Panc1 (cell line): ENCODE results near the gene MTFR2. TPM values are rescaled to one million over a fixed set of nuclear protein-coding genes. Genes with fewer than 3 reads are reported as not detected.

Source experiments
- ATAC-seq: fragments of 200-7000 bp; cut with Tn5 transposase; 2 replicates; pipeline ENCODE4 v1.9.1; 2020; ENCODE audit warnings: mild to moderate bottlenecking, moderate library complexity
- BruUV-seq: library from RNA; stranded (reverse); fragments of 400-500 nt; replicated peaks from 2 replicates; lab custom pipeline; 2021; lab: Mats Ljungman, UMichigan
- CTCF ChIA-PET: fragments of 300-600 bp; sonication (Branson Sonifier 250); formaldehyde crosslinking; loops from one replicate; lab custom pipeline; 2022; ENCODE audit warnings: antibody characterized with exemption; lab: Charles Lee
- POLR2A ChIA-PET: fragments of 300-600 bp; sonication (Branson Sonifier 250); formaldehyde crosslinking; loops from one replicate; lab custom pipeline; 2022; ENCODE audit warnings: antibody characterized with exemption; lab: Charles Lee
- DNase-seq: peaks from one replicate; pipeline ENCODE4 v3.0.0-alpha.2; 2010; ENCODE audit warnings: low read depth, low spot score
- H3K27ac ChIP-seq: 2 replicates; pipeline ENCODE4 v1.5.1; 2011; ENCODE audit warnings: mild to moderate bottlenecking, low read length, inconsistent platforms
- H3K27me3 ChIP-seq: fragments of 200-500 bp; sonication (Bioruptor generic); 2 replicates; pipeline ENCODE4 v1.6.0; 2014; ENCODE audit warnings: low read length, inconsistent platforms; ENCODE audit not compliant: control insufficient read depth, insufficient read depth
- H3K36me3 ChIP-seq: fragments of 200-500 bp; sonication (Bioruptor generic); 2 replicates; pipeline ENCODE4 v1.5.1; 2014; ENCODE audit warnings: inconsistent platforms, mild to moderate bottlenecking, low read length, moderate library complexity; ENCODE audit not compliant: control insufficient read depth, insufficient read depth
- H3K4me1 ChIP-seq: 2 replicates; pipeline ENCODE4 v1.5.1; 2011; ENCODE audit warnings: inconsistent platforms, mild to moderate bottlenecking, low read length, moderate library complexity; ENCODE audit not compliant: control insufficient read depth, insufficient read depth
- H3K4me3 ChIP-seq, 2 experiments: 2 replicates each; pipeline ENCODE4 v1.5.1; 2011 to 2012; ENCODE audit warnings: low read depth in 2 of 2, low read length in 2 of 2, mild to moderate bottlenecking in 2 of 2, inconsistent platforms in 1 of 2, moderate library complexity in 1 of 2
- H3K9me3 ChIP-seq: fragments of 200-500 bp; sonication (Bioruptor generic); 2 replicates; pipeline ENCODE4 v1.5.1; 2014; ENCODE audit warnings: low read depth, mild to moderate bottlenecking, inconsistent platforms, low read length, moderate library complexity; ENCODE audit not compliant: control insufficient read depth, insufficient read depth
- CTCF ChIP-seq: fragments of 450-650 bp; IDR thresholded peaks from 2 replicates; pipeline ENCODE4 v1.5.1; 2017; ENCODE audit warnings: mild to moderate bottlenecking
- POLR2AphosphoS5 ChIP-seq: IDR thresholded peaks from 2 replicates; pipeline ENCODE4 v1.6.1; 2012; ENCODE audit warnings: mild to moderate bottlenecking, low read depth, low read length, moderate library complexity
- REST ChIP-seq, 2 experiments: IDR thresholded peaks; 2 replicates each; pipeline ENCODE4 v1.6.1; 2011 to 2012; ENCODE audit warnings: low read depth in 2 of 2, control low read depth in 1 of 2, low read length in 1 of 2, mild to moderate bottlenecking in 1 of 2, moderate library complexity in 1 of 2; ENCODE audit not compliant: insufficient read depth in 1 of 2
- SIN3A ChIP-seq: IDR thresholded peaks from 2 replicates; pipeline ENCODE4 v1.6.1; 2012; ENCODE audit warnings: low read depth, mild to moderate bottlenecking, low read length, moderate library complexity, borderline replicate concordance; ENCODE audit not compliant: insufficient read depth
- TCF7L2 ChIP-seq: IDR thresholded peaks from 2 replicates; pipeline ENCODE4 v1.6.1; 2011; ENCODE audit warnings: mild to moderate bottlenecking, low read depth, low read length, inconsistent platforms
- in situ Hi-C: cut with HindIII; loops from 2 replicates; pipeline ENCODE4 v1.10.0; 2016; ENCODE audit warnings: low sequenced_read_pairs, low pct_unique_long_range_greater_than_20kb
- intact Hi-C: fragments of 100-400 bp; cut with micrococcal nuclease; formaldehyde crosslinking; loops from one replicate; pipeline ENCODE4 v1.10.0; 2022; ENCODE audit not compliant: unreplicated experiment
- total RNA-seq: library from RNA; stranded (reverse); gene quantifications from one replicate; pipeline ENCODE4 v1.2.1, GENCODE V29; 2021; ENCODE audit not compliant: unreplicated experiment

MTFR2 gene
- total RNA-seq, 1 experiment from 2014 or later, result 12.8 TPM

- BruUV-seq, result TSS peak; percentile 99
- DNase-seq (no peak), ATAC-seq (peak; percentile 44)
- intact Hi-C loops, result no loop called here
- ChIA-PET CTCF (no interaction called here), POLR2A (interaction anchor here (0.7 to 0.9 kb wide), 3 partner anchors 21 to 47 kb away, joined by 3 to 6 read pairs (median 3); no protein-coding TSS in a partner anchor)
- peak overlapping the region; percentile 91 for H3K27ac ChIP-seq
- H3K36me3 ChIP-seq, result no peaks in the 10 kb centered on the region; the same call in 1 of the 2 replicates
- no peaks in the 10 kb centered on the region for H3K27me3 ChIP-seq
- in situ Hi-C loops, result no loop called here
- H3K9me3 ChIP-seq, result no peaks in the 10 kb centered on the region
- peaks cover 11% of the 10 kb centered on the region; the same call in 1 of the 2 replicates for H3K4me1 ChIP-seq
- TF ChIP-seq TCF7L2, result peak; percentile 66
- no peak for TF ChIP-seq CTCF
- H3K4me3 ChIP-seq, result peak overlapping the region; percentile 97 to 99
Measured at GRCh38 chr6:136290410-136291010, 40.4 kb upstream of the MTFR2 start.

GRCh38 chr6:136289579-136290409 lies 39.7 kb upstream of the MTFR2 start, which contains the start of gene BCLAF1:
Gene BCLAF1, minus strand, starts transcription at chr6:136289846. Its CDS starts 9,980 bp downstream, at chr6:136279866.
- Histone ChIP-seq H3K4me3 (peak within 1 kb of the TSS; percentile 97 to 99), H3K36me3 (no peaks in the 10 kb centered on the region; the same call in 1 of the 2 replicates), H3K4me1 (peaks cover 17% of the 10 kb centered on the region; the same call in 1 of the 2 replicates), H3K27me3 (no peaks in the 10 kb centered on the region), H3K27ac (peak within 1 kb of the TSS; percentile 91), H3K9me3 (no peaks in the 10 kb centered on the region)
- ChIA-PET POLR2A (interaction anchor here (0.5 to 0.9 kb wide), 7 partner anchors 16 to 844 kb away, joined by 3 to 6 read pairs (median 3); no protein-coding TSS in a partner anchor), CTCF (no interaction called here)
- no TSS peak for BruUV-seq
- no peak for TF ChIP-seq TCF7L2
- TF ChIP-seq SIN3A, result peak; percentile 30; the same call in 1 of the 2 replicates
- peak; percentile 99 for TF ChIP-seq POLR2AphosphoS5
- no peak for TF ChIP-seq CTCF
- no peak for TF ChIP-seq REST (IDR thresholded peaks at IDR 0.05; ENCODE audit: insufficient read depth in 1 of 2, low read depth in 2 of 2, low read length in 1 of 2)
- intact Hi-C loops (no loop called here), in situ Hi-C loops (no loop called here)
- ATAC-seq (peak; percentile 96), DNase-seq (peak; percentile 96)
